NCI-H1694 (cell line): ENCODE data around the gene DHCR24.

Experiments used
- DNase-seq: peaks from one replicate; lab custom pipeline; 2025; lab: John Stamatoyannopoulos, UW

The DHCR24 gene

GRCh38 chr1:54815086-54815876 lies 71.7 kb downstream of the DHCR24 start:
- DNase-seq = no peak

DNA sequence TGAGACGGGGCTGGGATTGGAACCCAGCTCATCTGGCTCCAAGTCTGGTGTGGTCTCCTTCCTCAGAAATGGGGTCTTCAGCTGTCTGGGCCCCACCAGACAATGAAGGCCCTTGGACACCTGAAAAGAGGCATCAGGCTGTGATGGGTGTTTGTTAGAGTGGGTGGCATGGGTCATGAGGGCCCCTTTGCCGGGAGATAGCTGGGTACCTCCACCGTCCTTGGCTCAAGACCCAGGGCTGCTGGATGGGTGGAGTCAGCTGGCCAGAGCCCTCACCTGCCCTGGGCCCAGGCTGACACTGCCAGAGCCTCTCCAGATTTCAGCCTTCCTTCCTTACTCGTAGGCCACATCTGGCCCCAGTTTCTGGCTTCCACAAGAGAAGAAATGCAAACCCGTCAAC lies 72.4 kb downstream of the DHCR24 start:
- DNase-seq = no peak

GRCh38 chr1:54814126-54814498 lies 72.9 kb downstream of the DHCR24 start:
- DNase-seq = no peak

GRCh38 chr1:54813485-54814125 lies 73.4 kb downstream of the DHCR24 start:
- no peak for DNase-seq

GRCh38 chr1:54812801-54813484 lies 74.1 kb downstream of the DHCR24 start:
- no peak for DNase-seq

DNA sequence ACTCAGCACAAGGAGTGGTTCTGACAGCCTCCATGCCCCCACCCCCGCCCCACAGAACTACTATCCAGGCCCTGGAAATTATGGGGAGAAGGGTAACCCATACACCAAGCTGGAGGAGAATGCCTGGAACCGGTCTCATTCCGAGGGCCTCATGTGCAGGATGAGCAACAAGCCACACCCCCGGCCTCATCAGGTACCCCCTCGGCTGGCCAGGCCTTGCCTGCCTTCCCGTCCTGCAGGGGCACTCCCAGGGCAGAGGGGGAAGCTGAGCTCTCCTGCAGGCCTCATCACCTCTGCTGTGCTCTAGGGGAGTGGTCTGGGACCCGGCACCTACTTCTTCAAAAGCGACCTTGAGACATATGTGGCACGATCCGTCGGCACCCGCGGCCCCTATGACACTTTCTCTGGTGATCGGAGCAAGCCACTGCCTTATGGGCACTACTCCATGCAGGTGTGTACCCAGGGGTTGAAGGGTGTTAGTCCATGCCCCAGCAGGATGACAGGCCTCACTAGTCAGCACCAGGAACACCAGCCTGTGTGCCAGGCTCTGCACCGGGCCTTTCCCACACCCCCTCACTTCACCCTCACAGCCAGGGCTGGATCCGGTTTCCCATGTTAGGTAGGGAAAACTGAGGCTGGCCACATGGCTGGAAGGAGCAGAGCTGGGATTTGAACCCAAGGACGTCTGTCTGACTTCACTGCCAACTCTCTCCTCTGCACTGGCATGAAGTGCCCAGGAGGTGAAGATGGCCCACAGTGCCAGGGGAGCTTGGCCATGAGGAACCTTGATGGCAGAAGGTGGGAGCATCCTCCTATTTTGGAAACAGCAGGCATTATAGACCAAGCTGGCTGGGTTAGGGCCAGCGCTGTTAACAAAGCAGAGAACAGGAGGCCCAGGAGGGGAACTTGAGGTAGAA lies 75.0 kb downstream of the DHCR24 start:
- DNase-seq = no peak

DNA sequence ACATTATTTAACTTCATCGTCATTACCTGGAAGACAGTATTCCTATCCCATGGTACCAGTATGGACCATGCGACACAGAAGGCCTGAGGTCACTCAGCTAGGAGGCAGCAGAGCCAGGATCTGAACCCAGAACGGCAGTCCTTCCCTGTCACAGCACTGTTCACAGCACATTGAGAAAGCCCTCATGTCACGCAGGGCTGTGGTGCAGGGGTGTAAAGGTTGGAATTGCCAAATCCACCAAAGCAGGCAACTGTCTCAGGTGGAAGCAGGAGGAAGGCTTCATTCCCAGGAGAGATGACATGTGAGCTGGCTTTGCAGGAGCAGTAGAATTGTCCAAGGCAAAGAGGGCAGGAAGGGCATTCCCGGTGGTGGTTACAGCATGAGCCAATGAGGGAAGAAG lies 75.9 kb downstream of the DHCR24 start:
- no peak for DNase-seq

- peak; percentile 75 for DNase-seq
Observed at GRCh38 chr1:54810153-54810942, 76.6 kb downstream of the DHCR24 start.

- no peak for DNase-seq
Observed at GRCh38 chr1:54809496-54810074, 77.4 kb downstream of the DHCR24 start.

- no peak for DNase-seq
Observed at GRCh38 chr1:54808443-54809207, 78.4 kb downstream of the DHCR24 start.

GRCh38 chr1:54807756-54808155 lies 79.2 kb downstream of the DHCR24 start:
- DNase-seq = no peak

- no peak for DNase-seq
Observed at GRCh38 chr1:54806931-54807611, 79.9 kb downstream of the DHCR24 start.

- no peak for DNase-seq
Observed at GRCh38 chr1:54805981-54806381, 81.0 kb downstream of the DHCR24 start.

- DNase-seq = no peak
Observed at GRCh38 chr1:54805466-54805865, 81.5 kb downstream of the DHCR24 start.

DNA sequence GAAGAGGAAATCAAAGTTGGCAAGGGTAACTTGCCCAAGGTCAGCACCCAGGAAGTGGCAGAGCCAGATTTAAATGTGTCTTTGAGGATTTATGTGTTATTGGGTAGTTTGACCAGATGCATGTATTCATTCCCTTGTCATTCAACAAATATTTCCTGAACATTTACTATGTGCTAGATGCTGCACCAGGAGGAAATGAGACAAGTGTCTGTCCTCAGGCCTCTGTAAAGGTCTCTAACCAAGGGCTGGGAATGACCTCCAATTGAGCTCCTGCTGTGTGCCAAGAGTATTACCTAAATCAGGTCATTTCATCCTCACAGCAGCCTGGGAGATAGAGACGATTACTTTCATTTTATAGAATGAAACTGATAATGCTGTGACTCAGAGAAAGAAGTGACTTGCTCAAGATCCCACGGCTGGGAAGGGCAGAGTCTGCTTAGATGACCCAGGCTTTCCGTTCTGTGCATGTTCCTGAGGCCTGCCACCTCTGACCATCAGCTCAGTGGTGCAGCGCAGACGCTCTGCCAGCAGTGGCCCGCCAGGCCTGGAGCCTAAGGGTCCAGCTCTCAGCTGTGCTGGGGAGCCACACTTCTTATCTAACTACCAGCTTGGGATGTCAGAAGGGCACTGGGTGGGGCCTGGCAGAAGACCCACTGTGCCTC lies 82.4 kb downstream of the DHCR24 start:
- no peak for DNase-seq

GRCh38 chr1:54803761-54804470 lies 83.1 kb downstream of the DHCR24 start:
- no peak for DNase-seq

GRCh38 chr1:54800899-54801759 lies 85.9 kb downstream of the DHCR24 start, which contains the start of gene TTC22:
Gene TTC22, minus strand, starts transcription at chr1:54801323. Its CDS starts 160 bp downstream, at chr1:54801163.
- DNase-seq = no peak
